ENCODE measurements around the gene GADL1.
A peak's percentile ranks its signal among the peaks of the same experiment; 100 is the strongest.

The GADL1 gene

GRCh38 chr3:30873671-30874070, 20.8 kb downstream of the GADL1 start:
- no peak for DNase-seq

GRCh38 chr3:30872879-30873278, 21.6 kb downstream of the GADL1 start:
- no peak for DNase-seq

GRCh38 chr3:30871720-30872119, 22.7 kb downstream of the GADL1 start:
- DNase-seq = no peak

GRCh38 chr3:30864836-30865235, 29.6 kb downstream of the GADL1 start:
- DNase-seq = no peak

GRCh38 chr3:30864132-30864531, 30.3 kb downstream of the GADL1 start:
- DNase-seq = no peak

GRCh38 chr3:30862004-30862403, 32.5 kb downstream of the GADL1 start:
- DNase-seq = no peak

- peak; percentile 2 for DNase-seq
Observed at GRCh38 chr3:30858894-30859389, 35.5 kb downstream of the GADL1 start.

- no peak for DNase-seq
Observed at GRCh38 chr3:30855400-30856292, 38.8 kb downstream of the GADL1 start.

GRCh38 chr3:30852833-30853232, 41.6 kb downstream of the GADL1 start:
- no peak for DNase-seq

- no peak for DNase-seq
Observed at GRCh38 chr3:30848087-30848779, 46.2 kb downstream of the GADL1 start.

- DNase-seq = no peak
Observed at GRCh38 chr3:30847592-30847991, 46.9 kb downstream of the GADL1 start.

GRCh38 chr3:30845606-30846005, 48.9 kb downstream of the GADL1 start:
- no peak for DNase-seq

- no peak for DNase-seq
Observed at GRCh38 chr3:30843877-30844276, 50.6 kb downstream of the GADL1 start.

- DNase-seq = no peak
Observed at GRCh38 chr3:30836141-30836540, 58.3 kb downstream of the GADL1 start.

GRCh38 chr3:30835667-30836066, 58.8 kb downstream of the GADL1 start:
- no peak for DNase-seq

GRCh38 chr3:30832961-30833575, 61.4 kb downstream of the GADL1 start:
- no peak for DNase-seq

- DNase-seq = no peak
Observed at GRCh38 chr3:30827080-30827479, 67.4 kb downstream of the GADL1 start.

GRCh38 chr3:30826531-30826942, 67.9 kb downstream of the GADL1 start:
- DNase-seq = no peak

GRCh38 chr3:30819067-30819798, 75.2 kb downstream of the GADL1 start:
- no peak for DNase-seq

GRCh38 chr3:30813734-30814133, 80.7 kb downstream of the GADL1 start:
- no peak for DNase-seq

GRCh38 chr3:30811151-30811795, 83.2 kb downstream of the GADL1 start:
- no peak for DNase-seq

GRCh38 chr3:30810625-30811024, 83.8 kb downstream of the GADL1 start:
- no peak for DNase-seq
